Mammary epithelial cell (primary cell): ENCODE measurements around the gene KEAP1.

Experiments
- EZH2 ChIP-seq: IDR thresholded peaks from 2 replicates; pipeline ENCODE4 v1.6.1; 2012; ENCODE audit warnings: low read length, inconsistent platforms, borderline replicate concordance
- TF ChIP-seq, protein P1 (sequence below), 2 donors: IDR thresholded peaks in 1 of 2; conservative IDR thresholded peaks in 1 of 2; 2 replicates each; pipeline ENCODE4 v1.5.1; 2011 to 2012; ENCODE audit warnings: inconsistent platforms in 2 of 2, low read length in 2 of 2, mild to moderate bottlenecking in 2 of 2, control low read depth in 1 of 2, low read depth in 1 of 2; ENCODE audit not compliant: insufficient read depth in 1 of 2; ENCODE audit errors: extremely low read depth in 1 of 2

DNA sequence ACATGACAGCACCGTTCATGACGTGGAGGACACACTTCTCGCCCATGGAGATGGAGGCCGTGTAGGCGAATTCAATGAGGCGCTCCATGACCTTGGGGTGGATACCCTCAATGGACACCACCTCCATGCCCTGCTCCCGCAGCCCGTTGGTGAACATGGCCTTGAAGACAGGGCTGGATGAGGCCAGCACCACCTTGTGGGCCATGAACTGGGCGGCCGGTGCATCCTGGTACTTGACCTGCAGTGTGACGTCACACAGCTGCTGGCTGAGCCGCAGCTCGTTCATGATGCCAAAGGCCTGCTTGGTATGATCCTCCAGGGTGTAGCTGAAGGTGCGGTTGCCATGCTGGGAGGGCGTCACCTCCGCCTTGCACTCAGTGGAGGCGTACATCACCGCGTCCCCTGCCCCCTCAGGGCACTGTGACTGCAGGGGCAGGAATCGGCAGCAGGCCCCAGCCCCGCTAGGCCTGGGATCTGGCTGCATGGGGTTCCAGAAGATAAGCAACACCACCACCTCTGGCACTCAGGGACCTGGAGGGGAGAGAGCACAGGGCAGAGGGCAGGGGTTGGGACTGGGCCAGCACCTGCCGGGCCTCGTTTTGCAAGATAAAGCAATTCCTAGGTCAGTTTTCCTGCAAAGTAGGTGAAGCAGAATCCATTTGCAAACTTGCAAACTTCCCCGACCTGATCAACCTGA lies 3.5 kb downstream of the KEAP1 start:
- TF ChIP-seq, protein P1, sequence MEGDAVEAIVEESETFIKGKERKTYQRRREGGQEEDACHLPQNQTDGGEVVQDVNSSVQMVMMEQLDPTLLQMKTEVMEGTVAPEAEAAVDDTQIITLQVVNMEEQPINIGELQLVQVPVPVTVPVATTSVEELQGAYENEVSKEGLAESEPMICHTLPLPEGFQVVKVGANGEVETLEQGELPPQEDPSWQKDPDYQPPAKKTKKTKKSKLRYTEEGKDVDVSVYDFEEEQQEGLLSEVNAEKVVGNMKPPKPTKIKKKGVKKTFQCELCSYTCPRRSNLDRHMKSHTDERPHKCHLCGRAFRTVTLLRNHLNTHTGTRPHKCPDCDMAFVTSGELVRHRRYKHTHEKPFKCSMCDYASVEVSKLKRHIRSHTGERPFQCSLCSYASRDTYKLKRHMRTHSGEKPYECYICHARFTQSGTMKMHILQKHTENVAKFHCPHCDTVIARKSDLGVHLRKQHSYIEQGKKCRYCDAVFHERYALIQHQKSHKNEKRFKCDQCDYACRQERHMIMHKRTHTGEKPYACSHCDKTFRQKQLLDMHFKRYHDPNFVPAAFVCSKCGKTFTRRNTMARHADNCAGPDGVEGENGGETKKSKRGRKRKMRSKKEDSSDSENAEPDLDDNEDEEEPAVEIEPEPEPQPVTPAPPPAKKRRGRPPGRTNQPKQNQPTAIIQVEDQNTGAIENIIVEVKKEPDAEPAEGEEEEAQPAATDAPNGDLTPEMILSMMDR (conservative IDR thresholded peaks at IDR 0.05 in 1 of 2, IDR thresholded peaks at IDR 0.05 in 1 of 2; ENCODE audit: extremely low read depth in 1 of 2, insufficient read depth in 1 of 2, low read depth in 1 of 2, low read length in 2 of 2) = no peak
- no peak for TF ChIP-seq EZH2
